Measurements from ENCODE around the gene IL6ST. TPM values are rescaled to one million over a fixed set of nuclear protein-coding genes. Genes with fewer than 3 reads are reported as not detected.
"Not testable (repeated sequence)": the region's sequence is repeated elsewhere in the genome, so short reads cannot be mapped to it uniquely, and the experiment has no call there.

Gene IL6ST
- total RNA-seq, 3 donors from 2014 or later: 573 to 722 (median 615) TPM

GRCh38 chr5:55994998-55995914 is 493 bp upstream of the IL6ST start:
- Histone ChIP-seq H3K27ac (peak overlapping the region; percentile 99), H3K27me3 (no peaks in the 10 kb centered on the region), H3K36me3 (no peaks in the 10 kb centered on the region), H3K4me3 (peak overlapping the region; percentile 90 to 92 (median 90)), H3K9me3 (no peaks in the 10 kb centered on the region), H3K4me1 (peaks cover 0 to 4% of the 10 kb centered on the region in 2 donors)
- intact Hi-C loops (cut with DNase I; ENCODE audit: low total_unique reads): no loop called here
- peak; percentile 97 to 98 for DNase-seq (ENCODE audit: low spot score in 2 of 2)
- TF ChIP-seq POLR2A (IDR thresholded peaks at IDR 0.05) (peak; percentile 89), CTCF (IDR thresholded peaks at IDR 0.05) (peak in 1 of 3 donors; percentile 20), POLR2AphosphoS5 (IDR thresholded peaks at IDR 0.05) (peak; percentile 81 to 96 (median 88))

- H3K36me3 ChIP-seq: no peaks in the 10 kb centered on the region
- H3K27ac ChIP-seq: peak overlapping the region; percentile 99
- peaks cover 0 to 7% of the 10 kb centered on the region in 2 donors for H3K4me1 ChIP-seq
- H3K4me3 ChIP-seq: peak overlapping the region; percentile 90 to 92 (median 90)
- intact Hi-C loops (cut with DNase I; ENCODE audit: low total_unique reads): no loop called here
- no peak for DNase-seq (ENCODE audit: low spot score in 2 of 2)
- no peaks in the 10 kb centered on the region for H3K27me3 ChIP-seq
- no peak for TF ChIP-seq CTCF (IDR thresholded peaks at IDR 0.05)
- TF ChIP-seq POLR2A (IDR thresholded peaks at IDR 0.05): no peak
- no peak for TF ChIP-seq POLR2AphosphoS5 (IDR thresholded peaks at IDR 0.05)
- no peaks in the 10 kb centered on the region for H3K9me3 ChIP-seq
These were observed 850 bp downstream of the IL6ST start for GRCh38 chr5:55993731-55994494.

GRCh38 chr5:55993013-55993412 is 1.8 kb downstream of the IL6ST start:
- intact Hi-C loops (cut with DNase I; ENCODE audit: low total_unique reads): no loop called here
- Histone ChIP-seq H3K27me3 (no peaks in the 10 kb centered on the region), H3K4me3 (peak overlapping the region; percentile 90 to 92 (median 90)), H3K9me3 (no peaks in the 10 kb centered on the region), H3K36me3 (no peaks in the 10 kb centered on the region), H3K27ac (peak overlapping the region; percentile 99), H3K4me1 (peaks cover 0 to 7% of the 10 kb centered on the region in 2 donors)
- DNase-seq (ENCODE audit: low spot score in 2 of 2): no peak
- TF ChIP-seq POLR2A (IDR thresholded peaks at IDR 0.05) (no peak), CTCF (IDR thresholded peaks at IDR 0.05) (no peak), POLR2AphosphoS5 (IDR thresholded peaks at IDR 0.05) (no peak)

GRCh38 chr5:55991768-55992486 is 2.8 kb downstream of the IL6ST start:
- no peak for DNase-seq (ENCODE audit: low spot score in 2 of 2)
- no peaks in the 10 kb centered on the region for H3K27me3 ChIP-seq
- intact Hi-C loops (cut with DNase I; ENCODE audit: low total_unique reads): no loop called here
- TF ChIP-seq CTCF (IDR thresholded peaks at IDR 0.05) (no peak), POLR2AphosphoS5 (IDR thresholded peaks at IDR 0.05) (no peak), POLR2A (IDR thresholded peaks at IDR 0.05) (no peak)
- peaks cover 0 to 7% of the 10 kb centered on the region in 2 donors for H3K4me1 ChIP-seq
- H3K36me3 ChIP-seq: no peaks in the 10 kb centered on the region
- no peaks in the 10 kb centered on the region for H3K9me3 ChIP-seq
- peak overlapping the region; percentile 90 to 92 (median 90) for H3K4me3 ChIP-seq
- H3K27ac ChIP-seq: peak overlapping the region; percentile 99

- DNase-seq (ENCODE audit: low spot score in 2 of 2); H3K4me1 ChIP-seq; intact Hi-C loops (cut with DNase I; ENCODE audit: low total_unique reads); H3K36me3 ChIP-seq; H3K9me3 ChIP-seq; H3K27ac ChIP-seq; H3K27me3 ChIP-seq: not testable (repeated sequence)
- peak overlapping the region in 1 of 3 donors; percentile 43 for H3K4me3 ChIP-seq
These were observed 3.9 kb downstream of the IL6ST start for GRCh38 chr5:55990895-55991294.

All from breast epithelium (tissue), 4 donors.